NCI-H128 (cell line): ENCODE results near the gene DENND1B.

Experiments
- DNase-seq: peaks from one replicate; lab custom pipeline; 2025; ENCODE audit not compliant: unreplicated experiment; lab: John Stamatoyannopoulos, UW

DENND1B gene

GRCh38 chr1:197472141-197472540, 303.1 kb downstream of the DENND1B start:
- DNase-seq: no peak

GRCh38 chr1:197471248-197471985, 303.9 kb downstream of the DENND1B start:
- no peak for DNase-seq

DNA sequence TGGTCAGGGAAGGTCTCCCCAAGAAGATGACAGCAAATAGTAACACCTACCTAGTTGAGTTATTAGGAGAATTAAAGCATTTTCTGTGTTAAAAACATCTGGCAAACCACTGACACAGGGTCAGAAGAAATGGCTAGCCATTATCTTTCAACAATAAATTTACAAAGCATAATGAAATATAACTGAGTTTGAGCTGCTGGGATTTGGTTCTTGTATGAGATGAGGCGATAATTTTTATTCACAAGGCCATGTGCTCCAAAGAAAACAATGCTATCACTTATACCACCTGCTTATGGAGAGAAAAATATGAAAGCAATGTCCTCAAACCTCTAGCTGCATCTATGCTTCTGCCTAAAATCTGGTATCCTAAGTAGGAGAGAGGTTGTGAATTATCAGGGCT, 304.9 kb downstream of the DENND1B start:
- no peak for DNase-seq

GRCh38 chr1:197469620-197470210, 305.6 kb downstream of the DENND1B start:
- no peak for DNase-seq

GRCh38 chr1:197468543-197469175, 306.6 kb downstream of the DENND1B start:
- no peak for DNase-seq

GRCh38 chr1:197467881-197468280, 307.4 kb downstream of the DENND1B start:
- no peak for DNase-seq

- no peak for DNase-seq
Measured at GRCh38 chr1:197466813-197467212, 308.5 kb downstream of the DENND1B start.

GRCh38 chr1:197465528-197466327, 309.6 kb downstream of the DENND1B start:
- DNase-seq: no peak

- DNase-seq: no peak
Measured at GRCh38 chr1:197464044-197464443, 311.2 kb downstream of the DENND1B start.

DNA sequence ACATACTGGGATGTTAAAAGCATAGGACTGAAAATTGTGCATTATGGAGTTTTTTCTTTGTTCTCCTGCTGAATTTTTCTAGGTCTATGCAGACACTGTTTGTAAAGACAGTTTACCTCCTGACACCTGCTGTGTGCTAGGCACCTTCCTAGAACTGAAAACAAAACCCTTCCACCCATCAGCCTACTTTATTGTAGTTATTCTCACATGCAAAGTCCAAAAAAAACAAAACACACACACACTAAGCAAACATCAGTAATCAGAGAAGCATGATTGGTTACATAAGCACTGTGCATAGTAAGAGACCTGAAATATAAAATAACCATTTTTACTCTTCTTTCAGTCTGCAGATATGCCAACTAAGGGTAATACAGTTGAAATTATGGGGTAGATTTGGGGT, 312.1 kb downstream of the DENND1B start:
- DNase-seq: no peak

GRCh38 chr1:197462539-197462938, 312.7 kb downstream of the DENND1B start:
- no peak for DNase-seq
